GM12878 (cell line): ENCODE measurements around the gene KDM4F. TPM values are rescaled to one million over a fixed set of nuclear protein-coding genes. Genes with fewer than 3 reads are reported as not detected.

Experiments used
- ASH2L ChIP-seq: fragments of 300-600, 200-600 bp; sonication (generic); IDR thresholded peaks from 2 replicates; pipeline ENCODE4 v1.6.1; 2017; ENCODE audit warnings: low read depth, mild to moderate bottlenecking, borderline replicate concordance
- ATF2 ChIP-seq: IDR thresholded peaks from 2 replicates; pipeline ENCODE4 v1.6.1; 2012; ENCODE audit warnings: low read length, inconsistent platforms
- BACH1 ChIP-seq: fragments of 450-650 bp; IDR thresholded peaks from 2 replicates; pipeline ENCODE4 v1.6.1; 2017; ENCODE audit warnings: mild to moderate bottlenecking, borderline replicate concordance
- CHD1 ChIP-seq: IDR thresholded peaks from 2 replicates; pipeline ENCODE4 v1.6.1; 2012; ENCODE audit warnings: low read depth, low read length, improper control_type of control experiment
- CTCF ChIP-seq, 3 experiments: IDR thresholded peaks in 2 of 3; conservative IDR thresholded peaks in 1 of 3; 2 replicates each; pipeline ENCODE4 v1.5.1; 2011; ENCODE audit warnings: low read depth in 3 of 3, low read length in 3 of 3, mild to moderate bottlenecking in 3 of 3, control low read depth in 2 of 3, moderate library complexity in 2 of 3, inconsistent platforms in 1 of 3, mixed read lengths in 1 of 3; ENCODE audit not compliant: control insufficient read depth in 2 of 3, insufficient read depth in 1 of 3; ENCODE audit errors: extremely low read depth in 1 of 3
- EGR1 ChIP-seq, 2 experiments: IDR thresholded peaks; 1 replicate in 1 of 2; 2 replicates in 1 of 2; pipeline ENCODE4 v1.6.1; 2011 to 2012; ENCODE audit warnings: low read depth in 2 of 2, low read length in 2 of 2, borderline replicate concordance in 1 of 2, mild to moderate bottlenecking in 1 of 2, moderate library complexity in 1 of 2
- IRF4 ChIP-seq: IDR thresholded peaks from 2 replicates; pipeline ENCODE4 v1.6.1; 2011; ENCODE audit warnings: low read depth, low read length
- NFYA ChIP-seq: IDR thresholded peaks from 2 replicates; pipeline ENCODE4 v1.6.1; 2011; ENCODE audit warnings: low read depth, mild to moderate bottlenecking, low read length, improper control_type of control experiment, borderline replicate concordance
- NR2F1 ChIP-seq: fragments of 450-650 bp; conservative IDR thresholded peaks from 2 replicates; pipeline ENCODE4 v1.6.1; 2017; ENCODE audit warnings: mild to moderate bottlenecking
- PBX3 ChIP-seq: IDR thresholded peaks from 2 replicates; pipeline ENCODE4 v1.6.1; 2011; ENCODE audit warnings: mild to moderate bottlenecking, low read depth, low read length, moderate library complexity; ENCODE audit not compliant: insufficient replicate concordance
- POLR2AphosphoS5 ChIP-seq: IDR thresholded peaks from 2 replicates; pipeline ENCODE4 v1.6.1; 2011; ENCODE audit warnings: mild to moderate bottlenecking, low read length, inconsistent platforms
- RAD21 ChIP-seq: IDR thresholded peaks from 2 replicates; pipeline ENCODE4 v1.6.1; 2011; ENCODE audit warnings: mild to moderate bottlenecking, low read depth, low read length, moderate library complexity; ENCODE audit not compliant: insufficient read depth
- RAD51 ChIP-seq: fragments of 450-650 bp; IDR thresholded peaks from 2 replicates; pipeline ENCODE4 v1.6.1; 2016; ENCODE audit warnings: moderate library complexity, mild to moderate bottlenecking, inconsistent platforms
- RCOR1 ChIP-seq: conservative IDR thresholded peaks from 2 replicates; pipeline ENCODE4 v1.6.1; 2012; ENCODE audit warnings: low read depth, low read length, improper control_type of control experiment
- TARDBP ChIP-seq: IDR thresholded peaks from 2 replicates; pipeline ENCODE4 v1.6.1; 2016; ENCODE audit warnings: borderline replicate concordance
- TCF3 ChIP-seq: IDR thresholded peaks from 2 replicates; pipeline ENCODE4 v1.6.1; 2012; ENCODE audit warnings: low read depth, mild to moderate bottlenecking, low read length, borderline replicate concordance; ENCODE audit not compliant: insufficient read depth
- ZNF207 ChIP-seq: fragments of 450-650 bp; IDR thresholded peaks from 2 replicates; pipeline ENCODE4 v1.6.1; 2014; ENCODE audit warnings: antibody characterized with exemption, mild to moderate bottlenecking, borderline replicate concordance
- polyA plus RNA-seq, 11 experiments: library from polyadenylated mRNA; depleted of rRNA in 4 of 11; unstranded in 6 of 11; stranded (reverse) in 5 of 11; fragments of >200 nt; fragmentation: Nextera tagmentation in 4 of 11; fragmentation: Illumina TruSeq in 1 of 11; extraction: Ambion mirVana in 4 of 11; extraction: Trizol in 1 of 11; gene quantifications; 1 replicate in 1 of 11; 2 replicates in 10 of 11; pipeline versions ENCODE4 v1.2.1 to v1.2.3, GENCODE V29; 2011 to 2016; ENCODE audit warnings: inconsistent platforms in 2 of 11, missing spikeins in 2 of 11, low read depth in 1 of 11
- total RNA-seq, 4 experiments: library from RNA; depleted of rRNA in 3 of 4; stranded (reverse); fragments of >200 nt in 3 of 4; fragmentation: Illumina TruSeq in 1 of 4; extraction: Trizol in 1 of 4; gene quantifications; 2 replicates each; pipeline versions ENCODE4 v1.2.1 to v1.2.3, GENCODE V29; 2013 to 2021
- TF ChIP-seq, protein P1 (sequence below): fragments of 450-650 bp; IDR thresholded peaks from 2 replicates; pipeline ENCODE4 v1.6.1; 2017; ENCODE audit warnings: mild to moderate bottlenecking, low read depth, inconsistent platforms; ENCODE audit not compliant: poor library complexity, severe bottlenecking
- TF ChIP-seq, protein P2 (sequence below): IDR thresholded peaks from 2 replicates; pipeline ENCODE4 v1.6.1; 2011; ENCODE audit warnings: borderline replicate concordance, low read depth, mild to moderate bottlenecking, moderate library complexity, low read length; ENCODE audit not compliant: insufficient read depth, poor library complexity, severe bottlenecking

Gene KDM4F
- total and polyA plus RNA-seq, 10 of the 15 experiments (the other 5 are each of a cell fraction or from before 2014, with no cell fraction given): not detected

DNA sequence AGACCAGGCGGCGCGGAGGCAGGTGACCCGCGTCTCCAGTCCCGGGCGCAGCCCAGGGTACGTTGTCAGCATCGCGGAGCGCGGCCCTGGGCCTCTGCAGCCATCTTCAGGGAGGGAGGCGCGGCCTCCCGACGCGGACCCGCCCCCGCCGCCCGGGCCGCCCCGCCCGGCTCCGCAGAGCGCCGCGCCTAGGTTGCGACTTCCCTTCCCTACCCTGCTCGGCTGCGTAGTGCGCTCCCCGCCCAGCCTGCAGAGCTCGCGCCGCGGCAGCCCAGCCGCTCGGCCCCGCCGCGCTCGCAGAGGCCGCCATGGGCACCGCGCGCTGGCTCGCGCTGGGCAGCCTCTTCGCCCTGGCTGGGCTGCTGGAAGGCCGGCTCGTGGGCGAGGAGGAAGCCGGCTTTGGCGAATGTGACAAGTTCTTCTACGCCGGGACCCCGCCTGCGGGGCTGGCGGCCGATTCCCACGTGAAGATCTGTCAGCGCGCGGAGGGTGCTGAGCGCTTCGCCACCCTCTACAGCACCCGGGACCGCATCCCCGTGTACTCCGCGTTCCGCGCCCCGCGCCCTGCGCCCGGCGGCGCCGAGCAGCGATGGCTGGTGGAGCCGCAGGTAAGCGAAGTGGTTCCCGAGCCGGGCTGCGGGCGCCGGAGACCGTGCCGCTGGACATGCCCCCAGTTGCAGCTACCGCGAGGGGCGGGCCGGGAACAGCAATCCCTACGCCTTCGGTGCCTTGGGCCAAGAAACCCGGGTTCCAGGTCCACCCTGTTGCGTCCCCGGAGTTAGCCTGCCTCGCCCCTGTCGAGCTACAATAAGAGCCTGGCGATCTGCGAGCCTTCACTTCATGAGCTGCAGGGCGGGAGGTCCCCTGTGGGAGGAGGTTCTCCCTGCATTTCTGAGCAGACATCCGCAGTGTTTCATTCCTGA, 40.7 kb downstream of the KDM4F start, which contains the start of gene ENDOD1 (continued):
- TF ChIP-seq EGR1 (IDR thresholded peaks at IDR 0.05; ENCODE audit: borderline replicate concordance in 1 of 2, low read depth in 2 of 2, low read length in 2 of 2) (peak in 1 of 2 experiments; percentile 86; a peak in 2 of 3 replicates), BACH1 (peak; percentile 73; the same call in 1 of the 2 replicates), PBX3 (no peak), IRF4 (no peak), ZNF207 (peak; percentile 57; the same call in 1 of the 2 replicates), CTCF (IDR thresholded peaks at IDR 0.05 in 2 of 3, conservative IDR thresholded peaks at IDR 0.05 in 1 of 3; ENCODE audit: control insufficient read depth in 2 of 3, extremely low read depth in 1 of 3, insufficient read depth in 1 of 3, low read depth in 3 of 3, low read length in 3 of 3) (peak in 1 of 3 experiments; percentile 9; a peak in 1 of 6 replicates), NFYA (no peak), RCOR1 (no peak), NR2F1 (peak; percentile 50; the same call in 1 of the 2 replicates), TCF3 (0 out of 2 replicates have a peak, but pooled peaks have one; percentile 35), TARDBP (no peak), CHD1 (no peak), RAD21 (no peak), RAD51 (no peak), ATF2 (no peak), POLR2AphosphoS5 (peak; percentile 69; the same call in 1 of the 2 replicates), ASH2L (0 out of 2 replicates have a peak, but pooled peaks have one; percentile 1)
- TF ChIP-seq, protein P1, sequence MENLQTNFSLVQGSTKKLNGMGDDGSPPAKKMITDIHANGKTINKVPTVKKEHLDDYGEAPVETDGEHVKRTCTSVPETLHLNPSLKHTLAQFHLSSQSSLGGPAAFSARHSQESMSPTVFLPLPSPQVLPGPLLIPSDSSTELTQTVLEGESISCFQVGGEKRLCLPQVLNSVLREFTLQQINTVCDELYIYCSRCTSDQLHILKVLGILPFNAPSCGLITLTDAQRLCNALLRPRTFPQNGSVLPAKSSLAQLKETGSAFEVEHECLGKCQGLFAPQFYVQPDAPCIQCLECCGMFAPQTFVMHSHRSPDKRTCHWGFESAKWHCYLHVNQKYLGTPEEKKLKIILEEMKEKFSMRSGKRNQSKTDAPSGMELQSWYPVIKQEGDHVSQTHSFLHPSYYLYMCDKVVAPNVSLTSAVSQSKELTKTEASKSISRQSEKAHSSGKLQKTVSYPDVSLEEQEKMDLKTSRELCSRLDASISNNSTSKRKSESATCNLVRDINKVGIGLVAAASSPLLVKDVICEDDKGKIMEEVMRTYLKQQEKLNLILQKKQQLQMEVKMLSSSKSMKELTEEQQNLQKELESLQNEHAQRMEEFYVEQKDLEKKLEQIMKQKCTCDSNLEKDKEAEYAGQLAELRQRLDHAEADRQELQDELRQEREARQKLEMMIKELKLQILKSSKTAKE: no peak
- TF ChIP-seq, protein P2, sequence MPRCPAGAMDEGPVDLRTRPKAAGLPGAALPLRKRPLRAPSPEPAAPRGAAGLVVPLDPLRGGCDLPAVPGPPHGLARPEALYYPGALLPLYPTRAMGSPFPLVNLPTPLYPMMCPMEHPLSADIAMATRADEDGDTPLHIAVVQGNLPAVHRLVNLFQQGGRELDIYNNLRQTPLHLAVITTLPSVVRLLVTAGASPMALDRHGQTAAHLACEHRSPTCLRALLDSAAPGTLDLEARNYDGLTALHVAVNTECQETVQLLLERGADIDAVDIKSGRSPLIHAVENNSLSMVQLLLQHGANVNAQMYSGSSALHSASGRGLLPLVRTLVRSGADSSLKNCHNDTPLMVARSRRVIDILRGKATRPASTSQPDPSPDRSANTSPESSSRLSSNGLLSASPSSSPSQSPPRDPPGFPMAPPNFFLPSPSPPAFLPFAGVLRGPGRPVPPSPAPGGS: no peak
